ENCODE results near the gene SIRPA.

SIRPA gene

DNA sequence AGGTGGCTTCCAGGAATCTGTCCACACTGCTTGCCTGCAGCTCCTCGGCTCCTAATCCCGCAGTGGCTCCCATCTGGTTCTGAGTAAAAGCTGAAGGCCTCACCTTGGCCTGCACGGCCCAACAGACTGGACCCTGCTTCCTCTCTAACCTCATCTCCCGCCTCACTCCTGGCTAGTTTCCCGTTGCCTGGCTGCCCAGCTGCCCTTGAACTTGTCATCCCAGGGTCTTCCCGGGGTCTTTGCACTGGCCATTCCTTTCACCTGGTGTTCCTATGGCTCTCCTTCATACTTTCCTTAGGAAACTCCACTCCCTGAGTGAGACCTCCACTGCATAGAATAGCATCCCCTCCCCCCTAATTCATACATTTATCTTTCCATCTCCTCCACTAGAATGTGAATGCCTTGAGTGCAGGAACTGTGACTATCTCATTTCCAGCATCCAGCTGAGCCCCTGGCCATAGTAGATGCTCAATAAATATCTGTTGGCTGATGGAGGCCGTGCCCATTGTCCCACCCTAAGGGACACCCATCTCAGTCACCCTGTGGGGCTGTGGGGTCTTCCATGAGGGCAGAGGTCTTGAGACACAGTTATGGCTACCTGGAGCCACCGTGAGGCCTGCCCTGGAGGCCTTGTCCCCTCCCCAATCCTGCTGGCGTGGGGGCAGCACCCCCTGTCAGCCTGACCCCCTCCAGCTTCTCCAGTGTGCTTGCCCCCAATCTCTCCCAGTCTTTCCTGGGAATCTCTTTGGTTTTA is 9.1 kb upstream of the SIRPA start:
- in situ Hi-C loops (cut with HindIII; ENCODE audit: low sequenced_read_pairs): no loop called here

DNA sequence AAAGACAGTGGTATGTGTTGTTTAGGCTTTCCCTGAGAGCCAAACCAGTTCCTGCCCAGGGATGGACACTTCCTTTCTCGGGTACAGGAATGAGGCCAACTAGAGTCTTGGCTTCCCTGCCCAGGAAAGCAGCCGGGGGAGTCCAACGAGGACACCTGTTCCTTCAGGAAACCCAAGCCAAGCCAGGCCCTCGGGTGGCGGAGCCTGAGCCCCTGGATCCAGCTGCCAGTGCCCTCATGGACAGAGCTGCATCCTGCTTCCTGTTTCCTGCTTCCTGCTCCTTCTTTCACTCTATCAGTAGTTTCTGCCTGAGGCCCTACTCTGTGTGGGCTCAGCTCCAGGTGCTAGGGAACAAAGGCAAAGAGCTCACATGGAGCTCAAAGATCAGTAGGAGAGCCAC is 7.9 kb upstream of the SIRPA start:
- in situ Hi-C loops (cut with HindIII; ENCODE audit: low sequenced_read_pairs): no loop called here

DNA sequence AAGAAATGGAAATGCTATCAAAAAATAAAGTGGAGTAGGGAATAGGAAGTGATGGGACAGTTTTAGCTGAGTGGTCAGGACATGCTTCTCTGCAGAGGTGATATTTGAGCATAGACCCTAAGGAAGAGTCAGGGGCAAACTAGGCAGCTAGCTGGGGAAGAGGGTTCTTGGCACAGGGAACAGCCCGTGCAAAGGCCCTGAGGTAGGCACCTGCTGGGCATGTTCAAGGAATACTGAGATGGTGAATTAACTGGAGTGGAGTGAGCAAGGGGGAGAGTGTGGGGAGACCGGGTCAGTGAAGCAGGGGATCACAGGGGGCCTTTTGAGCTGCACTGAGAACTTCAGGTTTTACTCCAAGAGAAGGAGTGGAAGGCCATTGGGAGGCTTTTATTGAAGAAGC is 7.5 kb upstream of the SIRPA start:
- in situ Hi-C loops (cut with HindIII; ENCODE audit: low sequenced_read_pairs): no loop called here

DNA sequence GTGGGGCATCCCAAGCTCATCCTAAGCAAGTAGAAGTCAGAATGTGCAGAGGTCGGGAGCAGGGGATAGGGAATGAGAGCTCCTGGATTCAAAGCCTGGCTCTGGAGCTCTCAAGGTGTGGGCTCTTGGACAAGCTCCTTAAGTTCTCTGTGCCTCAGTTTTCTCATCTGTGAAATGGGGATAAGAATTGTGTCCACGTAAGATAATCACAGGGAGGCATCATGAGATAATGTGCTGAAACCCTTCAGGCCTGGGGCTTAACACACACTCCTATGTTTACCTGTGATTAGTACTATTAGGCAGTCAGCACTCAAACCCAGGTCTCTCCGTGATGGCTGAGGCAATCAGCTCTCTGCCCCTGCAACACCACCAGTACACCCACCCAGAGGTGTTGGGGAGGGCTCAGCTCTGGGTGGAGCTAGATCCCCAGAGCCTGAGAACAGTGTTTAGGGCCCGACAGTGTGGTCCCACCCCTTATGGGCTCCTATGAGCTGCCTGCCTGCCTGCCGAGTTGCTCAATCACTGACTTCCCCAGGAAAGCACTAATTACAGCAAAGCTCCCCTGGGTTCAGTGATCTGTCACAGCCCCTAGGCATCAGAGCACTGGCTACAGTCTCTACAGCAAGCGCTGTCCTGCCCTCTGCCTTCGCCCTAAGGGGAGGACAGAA is 6.3 kb upstream of the SIRPA start:
- in situ Hi-C loops (cut with HindIII; ENCODE audit: low sequenced_read_pairs): no loop called here

DNA sequence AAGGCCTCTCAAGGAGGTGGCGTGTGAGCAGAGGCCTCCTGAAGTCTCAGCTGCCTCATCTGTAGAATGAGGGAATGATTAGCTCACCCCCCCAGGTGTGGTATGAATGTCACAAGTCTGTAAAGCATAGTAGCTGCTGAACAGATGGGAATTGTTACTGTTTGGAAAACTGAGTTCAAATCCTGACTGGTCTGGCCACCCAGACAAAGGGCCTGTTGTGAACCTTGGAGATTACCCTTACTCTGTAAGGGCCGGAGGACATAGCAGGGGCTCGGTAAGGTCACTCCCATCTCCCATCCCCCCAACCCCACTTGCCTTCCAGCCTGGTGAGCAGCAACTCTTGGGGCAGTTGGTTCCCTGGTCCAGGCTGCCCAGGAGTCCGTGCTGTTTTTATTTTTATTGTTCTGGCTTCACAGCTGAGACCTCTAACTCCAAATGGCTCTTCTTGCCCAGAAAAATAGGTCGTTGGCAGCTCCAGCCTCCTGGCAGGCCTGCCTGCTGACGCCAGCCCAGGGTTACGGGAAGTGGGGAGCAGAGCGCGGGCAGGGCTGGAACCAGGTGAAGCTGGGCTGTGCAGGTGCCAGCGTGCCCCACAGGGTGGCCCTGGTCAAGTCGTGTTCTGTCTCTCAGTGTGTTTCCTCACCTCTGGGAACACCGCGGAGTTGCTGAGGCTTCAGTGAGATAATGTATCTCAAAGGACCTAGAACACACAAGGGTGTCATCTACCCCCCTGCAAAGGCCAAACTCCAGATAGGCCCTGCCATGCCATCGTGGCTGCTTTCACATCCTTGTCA is 4.5 kb upstream of the SIRPA start:
- in situ Hi-C loops (cut with HindIII; ENCODE audit: low sequenced_read_pairs): no loop called here

DNA sequence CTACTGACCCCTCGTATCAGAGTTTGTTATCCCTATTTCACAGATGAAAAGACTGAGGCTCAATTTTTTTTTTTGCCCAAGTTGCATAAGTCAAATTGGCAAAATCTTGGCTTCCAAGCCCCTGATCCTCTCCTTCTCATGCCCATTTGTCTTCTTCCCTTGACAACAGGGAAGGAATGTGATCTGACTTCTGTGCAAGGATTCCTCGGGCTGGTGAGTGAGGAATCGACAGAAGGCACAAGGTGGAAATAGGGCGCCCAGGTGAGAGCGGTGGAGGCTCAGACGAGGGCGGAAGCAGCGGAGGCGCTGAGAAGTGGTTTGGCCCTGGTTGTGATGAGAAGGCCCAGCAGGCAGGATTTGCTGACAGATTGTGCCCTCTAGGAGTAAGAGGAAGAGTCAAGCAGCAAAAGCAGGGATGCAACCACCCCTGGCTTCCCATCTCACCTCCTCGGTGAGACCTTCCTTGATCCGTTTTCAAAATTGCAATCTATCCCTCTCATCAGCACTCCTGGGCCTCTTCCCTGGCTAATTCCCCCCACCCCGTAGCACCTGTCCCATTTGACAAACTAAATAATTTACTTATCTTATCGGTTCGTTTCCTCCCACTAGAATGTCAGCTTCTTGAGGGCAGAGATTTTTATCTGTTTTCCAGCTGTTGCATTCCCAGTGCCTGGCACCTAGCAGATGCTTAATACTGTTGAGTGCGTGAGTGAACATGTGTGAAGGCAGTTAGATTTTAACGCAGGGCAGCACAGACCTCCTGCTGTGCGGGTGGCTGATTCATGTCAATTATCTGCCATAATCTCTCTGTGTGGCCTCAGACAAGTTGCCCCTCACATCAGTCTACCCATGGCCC is 3.7 kb upstream of the SIRPA start:
- in situ Hi-C loops (cut with HindIII; ENCODE audit: low sequenced_read_pairs): no loop called here

DNA sequence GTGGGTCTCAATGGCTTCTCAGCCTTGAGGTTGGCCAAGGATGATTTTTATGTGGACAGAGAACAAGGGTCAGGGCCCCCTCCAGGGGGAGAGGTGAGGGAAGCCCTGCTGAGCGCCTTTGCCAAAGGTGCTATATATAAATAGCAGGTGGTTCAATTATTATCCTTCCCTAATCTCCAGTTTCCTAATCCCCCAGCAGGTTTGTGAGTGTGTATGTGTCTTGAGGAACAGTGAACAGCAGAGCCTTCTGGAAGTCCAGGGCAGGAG is 3.2 kb upstream of the SIRPA start:
- in situ Hi-C loops (cut with HindIII; ENCODE audit: low sequenced_read_pairs): no loop called here

DNA sequence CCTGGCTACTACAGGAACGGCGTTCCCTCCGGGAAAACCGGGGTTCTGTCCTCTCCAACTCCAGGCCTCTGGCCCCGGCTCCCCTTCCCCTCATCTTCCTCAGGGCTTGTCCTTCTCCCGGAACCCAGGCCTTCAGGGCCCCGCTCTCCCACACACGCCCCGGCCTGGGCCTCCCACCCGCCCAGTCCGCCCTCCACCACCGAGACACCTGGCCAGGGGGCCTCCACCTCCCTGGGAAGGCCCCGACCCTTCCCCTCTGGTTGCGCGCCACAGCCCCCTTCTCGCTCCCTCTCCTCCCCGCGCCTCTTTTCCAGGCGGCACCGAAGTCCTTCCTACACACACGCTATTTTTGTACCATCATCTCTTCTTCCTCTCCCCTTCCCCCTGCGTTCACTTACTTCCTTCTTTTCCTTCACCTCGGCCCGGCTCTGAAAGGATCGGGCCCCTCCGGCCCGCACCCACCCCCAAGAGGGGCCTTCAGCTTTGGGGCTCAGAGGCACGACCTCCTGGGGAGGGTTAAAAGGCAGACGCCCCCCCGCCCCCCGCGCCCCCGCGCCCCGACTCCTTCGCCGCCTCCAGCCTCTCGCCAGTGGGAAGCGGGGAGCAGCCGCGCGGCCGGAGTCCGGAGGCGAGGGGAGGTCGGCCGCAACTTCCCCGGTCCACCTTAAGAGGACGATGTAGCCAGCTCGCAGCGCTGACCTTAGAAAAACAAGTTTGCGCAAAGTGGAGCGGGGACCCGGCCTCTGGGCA is 1.3 kb upstream of the SIRPA start:
- in situ Hi-C loops (cut with HindIII; ENCODE audit: low sequenced_read_pairs): no loop called here

DNA sequence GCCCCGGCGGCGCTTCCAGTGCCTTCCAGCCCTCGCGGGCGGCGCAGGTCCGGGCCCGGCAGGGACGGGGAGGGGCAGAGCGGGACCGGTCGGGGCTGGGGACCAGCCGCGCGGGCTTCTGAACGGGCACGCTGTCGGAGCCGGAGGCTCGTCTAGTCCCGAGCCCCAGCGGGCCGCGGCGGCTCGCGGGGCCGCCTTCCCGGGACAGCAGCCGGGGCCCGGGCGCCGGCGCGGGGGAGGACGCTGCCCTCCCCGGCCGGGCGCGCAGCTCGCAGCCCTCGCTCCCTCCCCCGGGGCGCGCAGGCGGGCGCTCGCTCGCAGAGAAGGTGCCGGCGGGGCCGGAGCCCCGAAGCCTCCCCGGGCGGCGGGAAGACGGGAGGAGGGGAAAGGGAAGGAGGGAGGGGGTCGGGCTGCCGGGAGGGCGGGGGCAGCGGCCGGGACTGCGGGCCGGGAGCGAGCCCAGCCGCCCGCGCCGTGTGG is 696 bp upstream of the SIRPA start:
- in situ Hi-C loops (cut with HindIII; ENCODE audit: low sequenced_read_pairs): no loop called here

DNA sequence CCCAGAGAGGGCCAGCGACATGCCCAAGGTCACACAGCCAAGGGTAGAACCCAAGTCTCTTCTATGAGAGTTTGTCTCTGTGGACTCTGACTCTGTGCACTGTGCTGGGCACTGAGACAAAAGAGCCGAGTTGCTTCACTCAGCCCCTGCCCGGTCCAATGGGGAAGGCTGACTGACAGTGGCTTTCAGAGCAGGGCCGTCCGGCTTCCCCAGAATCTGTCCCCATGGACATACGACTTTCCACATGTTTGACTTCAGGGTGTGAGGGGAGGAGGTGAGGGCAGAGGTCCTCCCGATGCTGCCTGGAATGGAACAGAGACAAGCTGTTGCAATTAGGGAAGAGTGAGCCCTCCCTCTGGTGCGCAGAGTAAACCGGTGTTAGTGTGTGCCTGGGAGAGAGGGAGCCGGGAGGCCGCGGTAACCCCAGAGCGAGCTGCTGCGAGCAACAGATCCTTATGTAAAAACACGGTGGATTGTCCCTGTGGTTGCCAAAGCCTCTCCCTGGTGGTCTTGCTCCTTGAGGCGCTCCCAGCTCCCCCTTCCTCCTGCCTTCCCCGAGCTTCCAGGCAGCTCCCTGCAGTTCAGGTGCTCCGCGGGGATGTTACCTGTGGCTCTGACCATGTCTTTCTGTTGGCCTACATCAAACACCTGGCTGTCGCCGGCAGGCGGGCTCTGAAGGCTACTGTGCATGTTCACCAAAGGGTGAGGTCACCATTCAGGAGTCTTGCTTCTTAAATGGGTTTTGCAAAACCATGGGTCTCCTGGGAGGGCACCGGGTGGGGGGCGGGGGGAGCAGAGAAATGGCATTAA is 672 bp downstream of the SIRPA start:
- in situ Hi-C loops (cut with HindIII; ENCODE audit: low sequenced_read_pairs): no loop called here

DNA sequence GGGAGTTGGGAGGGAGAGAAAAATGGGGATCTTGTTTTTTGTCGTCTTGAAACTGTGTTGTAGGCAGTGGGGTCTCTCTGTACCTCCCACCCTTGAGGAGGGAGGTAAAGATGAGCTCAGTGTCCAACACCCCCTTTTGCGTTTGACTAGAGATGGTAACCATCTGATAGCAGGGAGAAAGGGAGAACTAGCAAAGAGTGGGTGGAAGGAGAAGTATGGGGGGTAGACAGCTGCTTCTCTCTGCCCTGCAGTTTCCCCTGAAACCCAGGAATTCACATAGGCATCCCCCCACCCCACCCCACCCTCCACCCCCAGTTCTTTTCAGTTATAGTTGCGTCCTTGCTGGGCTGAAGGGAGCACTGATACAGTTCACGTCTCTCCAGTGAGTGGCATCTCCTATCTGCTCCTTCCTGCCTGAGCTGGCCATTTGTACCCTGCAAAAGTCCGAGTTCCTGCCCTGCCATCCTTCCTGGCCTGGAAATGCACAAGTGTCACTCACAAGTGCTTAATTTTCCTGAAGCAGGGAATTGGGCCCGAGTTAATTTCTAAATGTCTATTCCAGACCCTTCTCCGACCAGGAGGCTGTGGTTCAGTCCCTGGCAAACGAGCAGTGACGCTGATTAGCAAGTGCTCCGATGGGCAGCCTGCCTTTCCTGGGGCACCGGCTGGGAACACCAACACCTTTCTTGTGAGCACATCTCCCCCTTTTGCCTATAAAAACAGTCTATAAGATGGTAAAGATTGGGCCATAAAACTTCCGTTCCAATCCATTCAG is 1.5 kb downstream of the SIRPA start:
- in situ Hi-C loops (cut with HindIII; ENCODE audit: low sequenced_read_pairs): no loop called here

DNA sequence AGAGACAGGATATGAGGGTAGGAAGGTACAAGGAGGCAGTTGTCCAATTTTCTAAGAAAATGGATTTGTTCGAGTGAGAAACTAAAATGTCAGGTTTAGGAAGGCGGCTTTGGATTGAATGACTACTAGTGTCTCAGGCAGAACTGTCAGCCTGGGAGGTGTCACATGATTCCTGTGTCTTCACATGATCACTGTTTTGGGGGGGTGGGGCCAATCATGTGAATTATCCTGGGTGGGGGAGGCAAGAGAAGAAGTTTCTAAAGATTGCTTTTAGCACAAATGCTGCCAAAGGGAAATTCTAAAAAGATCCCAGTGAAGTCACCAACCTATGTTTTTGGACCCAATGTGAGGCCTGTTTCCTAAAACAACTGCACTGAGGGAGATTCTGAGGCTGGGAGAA is 2.3 kb downstream of the SIRPA start:
- in situ Hi-C loops (cut with HindIII; ENCODE audit: low sequenced_read_pairs): no loop called here

DNA sequence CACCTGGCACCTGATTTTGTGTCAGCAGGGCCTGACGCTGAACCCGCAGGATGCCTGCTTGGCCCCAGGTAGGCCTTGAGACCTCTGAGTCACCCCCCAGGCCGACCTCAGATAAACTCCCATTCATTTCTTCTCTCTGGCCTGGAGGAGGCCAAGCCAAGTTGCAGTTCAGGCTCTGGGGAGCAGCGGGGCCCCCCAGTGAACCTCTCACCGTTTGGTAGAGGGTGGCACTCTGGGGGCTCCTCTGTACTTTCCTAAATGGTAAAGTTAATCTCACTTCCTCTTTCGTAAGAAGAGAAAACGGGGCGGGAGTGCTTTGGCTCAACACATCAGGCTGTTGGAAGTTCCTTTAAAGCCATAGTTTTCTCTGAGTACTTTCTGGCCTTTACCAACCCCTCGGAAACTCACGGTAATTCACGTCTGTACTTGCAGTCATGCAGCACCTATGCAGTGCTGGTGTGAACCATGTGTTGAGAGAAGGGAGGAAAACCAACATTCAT is 2.8 kb downstream of the SIRPA start:
- in situ Hi-C loops (cut with HindIII; ENCODE audit: low sequenced_read_pairs): no loop called here

DNA sequence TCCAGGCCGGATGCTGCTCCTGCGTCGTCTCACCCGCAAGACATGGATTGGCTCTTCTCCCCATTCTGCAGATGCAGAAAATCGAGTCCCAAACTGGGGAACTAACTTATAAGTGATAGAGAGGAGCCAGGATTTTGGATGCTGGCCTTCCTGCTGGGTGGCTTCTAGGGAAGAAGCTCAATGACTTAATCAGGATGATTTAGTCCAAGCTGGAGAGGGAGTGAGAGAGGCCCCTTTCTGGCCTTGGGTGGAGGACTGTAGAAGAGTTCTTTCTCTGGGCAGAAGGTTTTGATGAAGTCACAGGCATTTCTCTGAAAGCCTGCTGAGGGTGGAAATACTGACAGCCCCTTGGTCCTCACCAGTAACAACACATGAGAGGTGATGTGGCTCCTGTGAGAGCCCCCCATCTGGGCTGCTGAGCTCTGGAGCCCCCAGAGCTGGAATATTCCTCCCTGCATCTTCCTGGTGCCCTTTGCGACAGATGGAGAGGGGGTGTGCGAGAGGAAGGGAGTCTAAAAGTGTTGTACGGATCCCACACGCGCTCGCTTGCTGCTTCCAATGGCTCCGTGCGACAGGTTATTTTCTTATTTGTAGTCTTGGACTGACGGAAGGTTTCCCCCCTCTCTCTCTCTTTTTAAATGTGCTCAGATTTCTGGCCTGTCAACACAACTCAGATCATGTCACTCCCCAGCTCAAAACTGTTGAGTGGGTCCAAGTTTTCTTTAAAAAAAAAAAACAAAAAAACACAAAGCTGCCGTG is 3.5 kb downstream of the SIRPA start:
- in situ Hi-C loops (cut with HindIII; ENCODE audit: low sequenced_read_pairs): no loop called here

DNA sequence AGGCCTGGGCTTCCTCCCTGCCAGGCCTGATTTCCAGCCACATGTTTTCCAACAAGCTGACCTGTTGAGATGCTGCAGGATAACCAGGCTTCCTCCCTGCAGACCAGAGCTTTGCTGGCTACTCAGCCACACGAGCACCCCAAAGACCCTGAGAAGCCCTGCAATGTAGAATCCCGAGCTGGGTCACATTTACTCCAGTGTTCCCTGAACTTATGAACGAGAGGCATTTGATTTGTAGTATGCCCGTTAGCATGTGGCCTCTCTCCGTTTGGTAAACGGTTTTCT is 4.0 kb downstream of the SIRPA start:
- in situ Hi-C loops (cut with HindIII; ENCODE audit: low sequenced_read_pairs): no loop called here

DNA sequence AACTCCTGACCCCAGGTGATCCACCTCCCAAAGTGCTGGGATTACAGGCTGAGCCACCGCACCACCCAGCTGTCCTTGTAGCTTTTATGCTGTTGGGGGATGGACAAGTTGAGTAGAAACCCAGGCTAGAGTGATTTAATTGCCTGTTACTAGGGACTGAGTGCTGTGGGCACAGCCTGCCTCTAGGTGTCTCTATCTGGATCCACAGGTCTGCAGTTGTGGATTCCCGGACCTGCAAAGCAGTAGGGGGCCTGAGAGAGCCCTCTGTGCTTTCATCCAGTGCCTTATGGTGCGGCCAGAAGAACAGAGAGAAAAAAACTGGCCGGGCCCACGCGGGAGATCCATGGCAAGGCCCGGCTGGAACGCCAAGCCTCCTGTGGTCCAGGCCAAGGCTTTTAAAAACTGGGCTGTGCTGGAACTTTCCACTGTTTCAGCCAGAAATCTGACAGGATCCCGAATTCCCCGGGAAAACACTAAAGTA is 5.2 kb downstream of the SIRPA start:
- in situ Hi-C loops (cut with HindIII; ENCODE audit: low sequenced_read_pairs): loop anchor here (5.0 kb wide), 1 partner anchor 77 kb away; no protein-coding TSS in a partner anchor

DNA sequence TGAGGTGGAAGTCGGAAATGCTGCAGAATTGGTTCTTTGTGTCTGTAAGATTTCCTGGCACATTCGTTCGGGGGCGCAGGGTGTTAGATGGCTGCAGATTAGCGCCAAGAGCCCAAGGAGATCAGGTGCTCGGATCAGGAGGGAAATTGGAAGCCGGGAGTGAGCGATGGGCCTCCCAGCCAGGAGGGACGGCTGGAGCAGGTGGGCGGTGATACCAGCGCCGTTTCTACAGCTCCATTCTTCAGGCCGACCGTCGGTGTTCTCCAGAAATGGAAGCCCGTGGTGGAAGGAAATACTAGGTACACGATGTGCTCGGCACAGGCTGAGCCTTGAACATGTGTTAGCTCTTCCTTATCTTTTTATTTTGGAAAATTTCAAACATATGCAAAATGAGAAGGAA is 6.5 kb downstream of the SIRPA start:
- in situ Hi-C loops (cut with HindIII; ENCODE audit: low sequenced_read_pairs): loop anchor here (5.0 kb wide), 1 partner anchor 76 kb away; no protein-coding TSS in a partner anchor

DNA sequence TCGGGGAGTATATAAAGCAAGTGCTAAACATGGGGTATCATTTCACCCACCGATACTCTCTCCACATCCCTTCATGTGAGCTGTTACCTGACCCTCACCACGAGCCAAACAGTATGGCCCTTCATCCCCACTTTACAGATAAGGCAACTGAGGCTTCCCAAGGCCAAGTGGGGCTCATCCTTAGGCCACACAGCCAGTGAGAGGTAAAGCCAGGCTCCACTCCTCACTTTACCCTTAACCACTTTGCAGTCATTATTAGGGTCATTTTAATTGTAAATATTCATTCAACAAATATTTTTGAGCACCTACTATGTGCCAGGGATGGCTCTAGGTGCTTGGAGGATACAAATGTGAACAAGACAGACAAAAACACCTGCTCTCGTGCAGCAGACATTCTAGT is 7.0 kb downstream of the SIRPA start:
- in situ Hi-C loops (cut with HindIII; ENCODE audit: low sequenced_read_pairs): loop anchor here (5.0 kb wide), 1 partner anchor 75 kb away; no protein-coding TSS in a partner anchor
